Stimulated activated CD8-positive, alpha-beta memory T cell treated with anti-CD3 and anti-CD28 coated beads, Interleukin-4, amount 100 ng/mL, for 48 hours (primary cell): ENCODE measurements around the gene MPRIP.
"Not testable (repeated sequence)": the region's sequence is repeated elsewhere in the genome, so short reads cannot be mapped to it uniquely, and the experiment has no call there.

Experiments used
- DNase-seq: peaks from one replicate; pipeline ENCODE4 v3.0.0-alpha.2; 2020

The MPRIP gene

DNA sequence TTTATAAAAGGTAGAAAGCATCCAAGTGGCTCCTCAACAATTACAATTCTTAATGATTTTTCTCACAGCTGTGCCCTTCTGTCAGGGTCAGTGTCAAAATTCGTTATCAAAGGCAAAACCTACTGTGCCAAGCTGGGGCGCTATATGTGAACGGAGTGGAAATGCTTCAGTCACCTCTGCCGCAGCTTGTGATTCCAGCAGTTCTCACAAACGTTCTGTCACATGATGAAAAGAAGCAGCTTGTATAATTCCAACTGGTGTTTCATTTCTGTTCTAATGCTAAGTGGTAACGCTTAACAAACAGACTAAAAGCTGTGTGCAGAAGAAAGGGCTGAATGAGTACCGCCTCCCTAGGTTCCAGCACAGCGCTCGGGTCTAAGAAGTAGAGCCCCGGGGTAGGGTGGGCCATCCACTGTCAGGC is 149.7 kb downstream of the MPRIP start:
- no peak for DNase-seq

DNA sequence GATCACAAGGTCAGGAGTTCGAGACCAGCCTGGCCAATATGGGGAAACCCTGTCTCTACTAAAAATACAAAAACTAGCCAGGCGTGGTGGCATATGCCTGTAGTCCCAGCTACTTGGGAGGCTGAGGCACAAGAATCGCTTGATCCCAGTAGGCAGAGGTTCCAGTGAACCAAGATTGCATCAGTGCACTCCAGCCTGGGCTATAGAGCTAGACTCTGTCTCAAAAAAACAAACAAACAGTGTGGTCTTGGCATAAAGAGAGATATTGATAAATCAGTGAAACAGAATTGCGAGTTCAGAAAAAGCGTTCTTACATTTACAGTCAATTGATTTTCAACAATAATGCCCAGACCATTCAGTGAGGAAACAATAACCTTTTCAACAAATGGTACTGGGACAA is 153.2 kb downstream of the MPRIP start:
- DNase-seq = not testable (repeated sequence)

DNA sequence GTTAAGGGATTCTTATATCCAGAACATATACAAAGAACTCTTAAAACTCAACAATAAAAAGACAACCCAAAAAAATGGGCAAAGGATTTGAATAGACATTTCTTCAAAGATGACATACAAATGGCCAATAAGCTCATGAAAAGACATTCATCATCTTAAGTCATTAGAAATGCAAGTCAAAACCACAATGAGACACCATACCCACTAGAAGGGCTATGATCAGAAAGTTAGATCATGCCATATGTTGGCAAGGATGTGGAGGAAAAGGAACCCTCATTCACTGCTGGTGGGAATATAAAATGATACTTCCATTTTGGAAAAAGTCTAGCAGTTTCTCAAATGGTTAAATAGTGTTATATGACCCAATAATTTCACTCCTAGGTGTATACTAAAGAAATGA is 154.5 kb downstream of the MPRIP start:
- no peak for DNase-seq

DNA sequence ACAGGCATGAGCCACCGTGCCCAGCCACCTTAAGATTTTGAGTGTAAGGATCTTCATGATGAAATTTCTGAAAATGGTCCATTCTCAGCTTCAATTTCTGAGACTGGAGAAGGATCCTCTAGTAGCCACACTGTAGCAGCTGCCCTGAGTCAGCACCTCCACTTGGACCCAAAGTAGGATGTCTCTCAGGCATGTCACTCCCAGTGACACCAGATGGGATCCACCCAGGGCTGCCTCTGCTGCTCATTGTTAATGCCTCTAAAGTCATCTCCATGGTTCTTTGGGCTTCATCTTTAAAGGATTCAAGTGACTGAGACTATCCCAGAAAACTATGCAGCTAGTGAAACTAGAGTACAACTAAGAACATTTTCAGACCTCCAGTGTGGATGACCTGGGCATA is 156.0 kb downstream of the MPRIP start:
- DNase-seq = no peak

DNA sequence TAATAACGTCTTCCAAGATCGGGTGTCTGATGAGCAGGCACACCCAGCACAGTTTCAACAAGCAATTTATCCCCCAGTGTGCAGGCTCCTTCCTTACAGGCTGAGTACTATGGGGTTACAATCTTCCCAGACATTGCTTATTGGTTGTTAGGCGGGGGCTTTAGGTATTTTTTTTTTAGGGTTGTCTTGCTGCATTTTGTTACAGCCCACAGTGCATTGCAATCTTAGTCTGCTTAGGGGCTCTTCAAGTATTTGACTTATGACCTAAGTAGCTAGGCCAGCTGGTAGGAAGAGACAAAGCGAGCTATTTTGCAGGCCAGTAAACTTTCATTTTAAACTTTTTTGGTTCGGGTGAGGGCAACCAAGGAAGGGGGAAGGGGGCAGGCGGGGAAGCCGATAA is 158.1 kb downstream of the MPRIP start:
- no peak for DNase-seq

DNA sequence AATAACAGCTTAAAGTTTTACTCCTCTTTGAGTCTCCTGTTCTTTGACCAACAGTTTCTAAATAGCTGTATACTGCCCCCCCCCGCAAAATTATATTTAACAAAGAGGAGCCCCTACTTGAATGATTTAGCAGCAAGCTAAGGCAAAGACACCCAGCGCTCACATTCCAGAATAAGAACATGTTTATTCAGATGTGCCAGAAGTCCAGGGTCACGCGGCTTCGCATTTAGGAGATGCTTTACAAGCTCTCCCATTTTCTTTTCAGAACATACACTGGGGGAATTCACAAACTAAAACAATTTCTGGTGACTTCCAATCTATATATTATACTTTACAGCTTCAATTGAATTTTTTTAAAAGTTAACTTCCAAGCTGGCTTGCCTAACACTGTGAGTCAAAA is 158.6 kb downstream of the MPRIP start:
- no peak for DNase-seq

DNA sequence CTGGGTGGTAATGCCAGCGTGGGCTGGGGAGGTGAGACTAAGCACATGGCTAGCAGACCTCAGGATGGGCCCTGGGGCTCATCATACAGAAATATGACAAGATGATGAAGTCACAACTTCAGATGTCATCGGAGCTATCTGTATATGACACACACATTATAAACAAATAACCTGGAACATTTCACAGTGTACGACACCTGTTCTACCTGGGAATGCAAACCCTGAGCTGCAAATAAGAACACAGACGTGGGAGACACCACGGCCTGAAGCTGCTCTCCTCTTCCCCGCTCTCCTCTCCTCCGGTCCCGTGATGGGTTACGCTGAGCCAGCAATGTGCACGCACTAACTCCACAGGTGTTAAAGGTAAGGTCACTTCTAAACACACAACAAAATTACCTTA is 159.0 kb downstream of the MPRIP start:
- DNase-seq = no peak

DNA sequence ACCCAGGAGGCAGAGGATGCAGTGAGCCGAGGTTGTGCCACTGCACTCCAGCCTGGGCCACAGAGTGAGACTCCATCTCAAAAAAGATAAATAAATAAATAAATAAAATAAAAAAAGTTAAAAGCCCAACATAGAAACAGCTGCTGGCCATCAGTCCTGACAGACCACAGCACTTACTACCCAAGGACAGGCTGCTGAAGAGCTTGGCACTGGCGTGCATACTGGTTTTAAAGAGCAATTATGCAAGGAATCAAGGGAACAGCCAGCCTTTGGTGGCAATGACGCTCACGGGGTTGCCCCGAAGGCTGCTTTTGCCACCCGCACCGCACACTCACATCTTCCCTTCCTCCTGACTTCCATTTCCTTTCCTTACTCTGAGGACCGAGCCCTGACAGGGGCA is 159.7 kb downstream of the MPRIP start:
- DNase-seq = no peak

DNA sequence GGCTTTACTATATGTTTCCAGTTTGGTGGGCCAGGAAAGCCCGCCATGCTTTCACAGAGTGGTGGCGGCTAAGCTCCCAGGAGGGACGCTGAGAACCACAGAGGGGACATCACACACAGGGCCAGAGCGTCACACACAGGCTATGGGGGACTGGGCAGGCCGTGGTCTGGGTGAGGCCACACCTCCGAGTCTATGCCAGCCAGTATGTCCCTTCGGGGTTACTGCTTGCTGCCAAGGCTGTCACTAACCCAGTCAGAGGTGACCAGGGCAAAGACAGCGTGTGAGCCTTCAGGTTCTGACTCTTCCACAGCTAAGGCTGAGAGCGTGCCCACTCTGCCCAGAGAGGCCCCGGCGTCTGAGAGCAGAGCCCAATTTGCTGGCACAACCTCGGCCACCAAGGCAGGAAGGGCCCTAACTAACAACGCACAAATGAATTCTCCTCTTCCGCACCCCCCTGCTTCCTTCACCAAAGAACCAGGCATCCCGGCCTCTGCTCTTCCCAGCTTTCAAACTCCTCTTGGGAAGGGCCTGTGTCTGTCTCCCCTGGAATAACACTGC is 161.0 kb downstream of the MPRIP start:
- DNase-seq = no peak

DNA sequence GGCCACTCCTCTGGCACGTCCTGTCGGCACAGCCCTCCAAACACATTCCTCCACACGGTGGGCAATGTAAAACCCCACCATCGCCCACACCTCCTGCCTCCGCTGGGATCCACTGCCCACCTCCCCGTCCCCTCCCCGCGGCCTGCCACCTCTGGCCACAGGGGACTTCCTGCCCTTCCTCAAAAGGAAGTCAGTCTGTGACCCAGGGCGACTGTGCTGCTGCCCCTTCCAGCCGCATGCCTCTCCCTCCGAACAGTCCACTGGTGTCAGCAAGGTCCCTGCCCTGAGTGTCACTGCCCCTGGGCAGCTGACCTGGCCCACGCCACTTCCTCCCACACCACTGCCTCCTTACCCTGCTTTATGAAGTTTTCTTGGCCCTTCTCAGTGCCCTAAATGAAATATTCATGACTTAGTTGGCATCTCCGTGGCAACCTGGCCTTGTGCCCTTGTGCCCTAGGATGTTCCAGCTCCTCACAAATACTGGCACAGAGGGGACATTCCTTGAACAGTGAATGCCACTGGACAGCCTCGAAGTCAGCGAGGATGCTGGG is 161.9 kb downstream of the MPRIP start:
- DNase-seq = no peak

DNA sequence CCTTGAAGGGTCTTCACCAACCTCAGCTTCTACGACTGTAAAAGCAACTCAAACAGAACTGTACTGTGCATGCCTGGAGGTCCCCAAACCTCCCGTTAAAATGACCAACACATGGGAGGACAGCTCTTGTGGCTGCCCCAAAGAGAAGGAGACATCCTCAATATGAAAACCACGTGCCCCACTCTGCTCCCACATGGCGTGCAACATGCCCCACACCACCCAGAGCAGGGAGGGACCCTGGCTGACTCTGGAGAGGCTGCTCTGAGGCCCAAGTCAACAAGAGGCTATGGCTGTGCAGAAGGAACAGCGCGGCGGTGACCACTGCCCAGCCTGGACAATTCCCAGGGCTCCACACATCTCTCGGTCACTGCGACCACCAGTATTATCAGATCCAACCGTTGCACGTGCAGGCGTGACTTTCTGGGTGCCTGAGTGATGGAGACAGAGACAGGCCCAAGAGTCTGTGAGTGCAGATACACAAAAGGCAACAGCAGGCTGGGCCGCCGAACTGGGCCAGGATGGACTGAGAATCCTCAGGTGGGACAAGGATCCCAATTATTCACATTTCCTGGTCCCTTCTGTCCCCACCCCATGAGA is 162.5 kb downstream of the MPRIP start:
- no peak for DNase-seq

DNA sequence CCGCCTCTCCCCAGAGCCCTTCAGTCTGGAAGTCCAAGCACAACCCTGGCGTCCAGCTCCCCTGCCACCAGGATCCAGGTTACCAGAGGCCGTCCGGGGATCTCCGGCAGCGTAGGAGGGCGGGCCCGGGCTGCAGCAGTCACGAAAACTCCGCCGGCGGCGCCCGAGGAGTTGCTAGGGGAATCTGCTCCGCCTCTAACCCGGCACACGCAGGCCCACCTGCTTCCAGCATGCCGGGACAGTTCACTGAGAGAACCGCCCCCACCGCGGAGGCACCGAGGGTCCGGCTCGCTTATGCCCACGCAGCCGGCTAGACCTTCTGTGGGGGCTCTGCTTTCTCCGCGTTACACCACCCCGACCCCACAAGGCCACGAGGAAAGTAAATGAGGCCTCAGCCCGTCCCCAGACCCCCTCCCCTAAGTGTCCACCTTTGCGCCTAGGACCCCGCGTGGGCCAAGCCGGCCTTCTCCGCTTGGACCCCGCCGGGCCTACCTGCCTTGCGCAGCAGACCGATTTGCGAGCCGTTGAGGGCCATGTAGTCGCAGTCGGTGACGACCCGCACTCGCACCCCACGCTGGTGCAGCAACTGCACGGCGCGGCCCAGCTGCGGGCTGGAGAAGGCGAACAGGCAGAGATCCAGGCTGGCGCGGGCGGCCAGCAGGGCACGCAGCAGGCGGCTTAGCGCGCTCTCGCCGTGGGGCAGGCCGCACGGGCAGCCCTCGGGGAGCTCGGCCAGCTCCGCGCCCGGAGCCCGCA is 163.3 kb downstream of the MPRIP start:
- DNase-seq = peak; percentile 76

DNA sequence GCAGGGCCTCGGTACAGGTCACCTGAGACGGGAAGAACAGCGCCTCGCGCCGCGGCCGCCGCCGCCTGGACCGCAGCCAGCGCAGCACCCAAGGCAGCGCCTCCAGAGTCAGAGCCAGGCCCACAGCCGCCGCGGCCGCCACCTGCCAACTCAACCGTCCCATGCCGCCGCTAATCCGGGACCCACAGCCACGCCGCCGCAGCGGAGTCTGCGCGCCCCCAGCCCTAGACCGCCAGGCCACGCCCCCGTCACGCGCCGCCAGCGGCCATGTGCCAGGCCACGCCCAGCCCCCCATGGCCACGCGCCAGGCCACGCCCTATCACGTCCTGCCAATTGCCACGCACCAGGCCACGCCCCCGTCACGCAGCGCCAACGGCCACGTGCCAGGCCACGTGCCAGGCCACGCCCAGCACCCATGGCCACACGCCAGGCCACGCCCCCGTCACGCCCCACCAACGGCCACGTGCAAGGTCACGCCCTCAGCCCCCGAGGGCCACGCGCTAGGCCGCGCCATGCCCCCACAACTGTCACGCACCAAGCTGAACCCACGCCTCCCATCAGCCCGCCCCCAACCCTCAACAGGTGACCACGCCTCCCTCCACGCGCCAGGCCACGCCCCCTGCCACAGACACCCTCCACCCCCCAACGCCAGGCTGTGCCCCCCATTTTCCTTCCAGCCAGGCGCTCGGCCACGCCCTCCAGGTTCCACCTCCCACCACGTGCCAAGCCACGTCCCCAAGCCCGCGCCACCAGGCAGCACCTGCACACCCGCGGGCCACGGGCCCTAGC is 164.1 kb downstream of the MPRIP start, which contains the start of gene PLD6:
TSS of gene PLD6 (minus strand) at position 210 of the 789 bp plus-strand sequence. CDS start at position 163, 47 bp downstream.
- peak; percentile 93 for DNase-seq

DNA sequence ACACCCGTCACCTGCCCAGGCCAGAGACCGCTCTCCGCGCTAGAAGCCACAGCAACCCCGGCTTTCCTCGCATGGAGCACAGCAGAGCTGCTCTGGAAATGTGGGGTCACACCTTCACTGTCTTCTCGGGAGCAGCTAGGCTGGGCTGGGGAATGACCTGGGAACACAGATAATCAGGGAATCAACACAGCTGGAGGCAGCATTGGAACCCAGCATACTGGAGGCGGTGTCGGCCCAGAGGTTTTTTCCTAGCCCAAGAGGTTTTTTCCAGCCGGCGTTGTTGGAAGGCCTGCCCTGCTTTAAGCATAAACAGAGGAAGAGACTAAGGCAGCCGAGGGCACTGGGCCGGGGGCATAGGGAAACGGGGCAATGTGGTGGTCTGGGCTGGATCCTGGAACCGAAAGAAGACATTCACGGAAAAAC is 164.7 kb downstream of the MPRIP start:
- DNase-seq = no peak

DNA sequence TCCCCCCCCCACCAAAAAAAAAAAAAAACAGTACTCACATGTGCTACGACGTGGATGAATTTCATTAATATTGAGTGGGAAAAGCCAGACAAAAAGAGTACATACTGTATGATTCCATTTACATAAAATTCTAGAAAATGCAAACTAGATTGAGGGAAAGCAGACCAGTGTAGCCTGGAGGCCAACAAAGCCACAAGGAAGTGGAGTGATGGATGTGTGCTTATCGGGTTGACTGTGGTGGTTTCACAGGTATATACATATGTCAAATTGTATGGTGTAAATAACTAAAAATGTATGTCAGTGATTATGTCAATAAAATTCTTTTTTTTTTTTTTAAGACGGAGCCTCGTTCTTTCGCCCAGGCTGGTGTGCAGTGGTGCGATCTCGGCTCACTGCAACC is 165.7 kb downstream of the MPRIP start:
- no peak for DNase-seq

DNA sequence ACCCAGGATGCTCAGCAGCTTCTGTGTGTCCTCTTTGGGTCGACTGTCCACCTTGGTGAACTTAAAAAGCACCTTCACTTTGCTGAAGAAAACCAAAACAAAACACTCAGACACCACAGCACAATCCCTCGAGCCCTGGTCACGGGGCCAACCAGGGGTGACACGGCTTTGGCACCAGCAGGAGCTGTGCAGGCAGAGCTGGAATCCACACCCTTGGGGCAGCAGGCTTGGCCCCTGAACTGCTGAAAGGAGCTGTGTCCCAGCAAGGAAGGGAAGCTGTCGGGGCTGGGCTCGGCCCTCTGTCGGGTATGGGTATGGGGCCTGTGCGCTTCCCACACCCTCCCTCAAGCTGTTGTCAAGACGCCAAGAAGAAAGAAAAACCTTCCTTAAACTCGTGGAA is 171.5 kb downstream of the MPRIP start:
- DNase-seq = no peak

DNA sequence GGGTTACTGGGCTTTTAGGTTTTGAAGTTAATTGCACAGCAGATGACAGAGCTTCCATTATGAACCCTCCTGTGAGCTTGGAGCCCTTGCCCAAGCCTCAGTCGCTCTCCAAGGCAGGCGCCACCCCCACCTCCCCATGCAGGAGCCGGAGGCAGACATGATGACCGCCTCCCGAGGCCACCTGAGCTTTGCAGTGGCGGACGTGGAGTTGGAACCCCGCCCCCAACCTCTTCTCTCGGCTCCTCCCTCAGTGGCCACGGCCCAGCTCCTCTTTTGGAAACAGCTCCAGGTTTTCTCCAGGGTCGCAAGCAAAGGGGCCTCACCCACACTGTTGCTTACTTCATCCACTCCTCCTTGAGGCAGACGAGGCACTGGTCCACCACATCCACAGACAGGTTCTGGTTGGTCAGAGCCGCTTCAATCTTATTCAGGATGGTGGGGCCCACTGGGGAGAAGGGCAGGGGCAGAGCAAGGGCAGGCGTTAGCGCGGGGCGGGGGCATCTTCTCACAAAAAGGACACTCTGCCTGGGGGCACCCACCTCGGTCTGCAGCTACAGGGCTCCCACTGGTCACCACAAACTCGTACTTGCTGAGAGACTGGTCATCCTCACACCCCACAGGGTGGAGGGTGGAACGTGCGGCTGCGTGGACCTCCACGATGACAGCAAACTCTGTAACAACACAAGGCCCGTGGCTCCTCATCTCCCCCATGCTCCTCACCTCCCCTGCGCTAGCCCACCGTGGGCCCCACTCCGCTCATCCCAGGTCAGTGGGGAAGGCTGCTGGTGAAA is 172.6 kb downstream of the MPRIP start:
- no peak for DNase-seq

DNA sequence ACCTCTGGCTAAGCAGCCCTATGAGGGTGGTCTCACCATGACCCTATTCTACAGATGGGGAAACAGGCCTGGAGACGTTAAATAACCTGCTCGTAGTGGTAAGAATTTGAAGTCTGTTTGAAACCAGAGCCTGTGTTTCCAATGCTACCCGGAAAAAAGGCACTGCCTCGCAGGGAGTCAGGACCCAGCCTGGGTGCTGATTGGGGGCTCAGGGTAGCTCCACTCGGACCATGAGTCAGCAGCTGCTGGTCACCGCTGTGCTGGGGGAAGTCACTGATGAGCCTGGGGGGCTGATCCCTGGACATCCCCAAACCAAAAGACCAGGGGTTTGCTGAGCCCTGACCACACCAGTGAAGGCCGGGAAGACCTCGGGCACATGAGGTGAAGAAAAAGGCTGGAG is 173.3 kb downstream of the MPRIP start:
- no peak for DNase-seq

DNA sequence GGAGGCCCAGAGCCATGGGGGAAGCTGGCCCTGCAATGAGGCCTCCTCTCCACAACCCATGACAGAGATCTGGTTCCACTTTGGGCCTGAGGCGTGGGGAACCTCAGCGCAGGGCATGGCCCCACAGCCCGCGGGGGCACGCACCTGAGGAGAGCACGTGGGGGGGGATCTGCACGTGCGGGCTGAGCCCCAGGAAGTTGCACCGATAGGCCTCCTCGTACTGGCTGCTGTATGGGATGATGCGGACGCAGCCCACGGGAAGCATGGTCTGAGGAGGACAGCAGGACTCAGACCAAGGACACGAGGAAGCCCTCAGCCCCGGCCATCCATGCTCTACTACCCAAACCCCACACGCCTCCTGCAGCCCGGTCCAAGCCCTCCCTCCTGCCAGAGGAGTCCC is 174.0 kb downstream of the MPRIP start:
- DNase-seq = no peak

DNA sequence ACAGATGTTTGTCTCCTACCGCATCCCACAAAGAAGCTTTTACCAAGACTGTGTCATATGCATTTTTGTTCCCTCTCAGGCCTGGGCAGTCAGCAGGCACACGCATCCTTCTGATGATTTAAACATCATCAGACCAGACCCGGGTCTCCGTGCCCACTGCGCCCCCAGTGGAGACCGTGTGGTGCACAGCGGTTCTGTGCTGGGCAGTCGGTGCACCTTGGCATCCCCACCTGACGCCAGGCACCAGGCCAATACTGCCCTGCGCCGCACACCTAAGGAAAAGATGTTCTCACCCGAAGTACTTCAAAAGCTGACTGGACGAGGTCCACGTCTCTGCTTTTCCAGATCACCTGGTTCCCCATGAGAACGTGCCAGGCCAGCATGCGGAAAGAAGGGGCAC is 174.5 kb downstream of the MPRIP start:
- DNase-seq = no peak

DNA sequence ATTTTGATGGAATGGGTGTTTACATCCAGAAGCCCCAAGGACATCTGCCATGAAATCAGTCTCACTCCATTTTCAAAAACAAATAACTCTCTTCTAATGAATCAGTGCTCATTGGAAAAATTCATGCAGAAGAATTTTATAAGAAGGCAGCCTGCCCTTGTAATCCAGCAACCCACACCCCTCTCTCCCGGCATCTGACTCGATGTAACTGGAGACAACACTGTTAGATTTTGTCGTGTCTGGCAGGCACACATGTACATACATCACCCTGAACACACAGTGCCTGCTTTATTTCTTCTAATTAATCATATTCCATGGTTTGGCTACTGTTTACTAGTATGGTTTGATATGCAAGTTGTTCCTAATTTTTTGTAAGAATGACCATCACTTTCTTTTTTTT is 175.7 kb downstream of the MPRIP start:
- no peak for DNase-seq

DNA sequence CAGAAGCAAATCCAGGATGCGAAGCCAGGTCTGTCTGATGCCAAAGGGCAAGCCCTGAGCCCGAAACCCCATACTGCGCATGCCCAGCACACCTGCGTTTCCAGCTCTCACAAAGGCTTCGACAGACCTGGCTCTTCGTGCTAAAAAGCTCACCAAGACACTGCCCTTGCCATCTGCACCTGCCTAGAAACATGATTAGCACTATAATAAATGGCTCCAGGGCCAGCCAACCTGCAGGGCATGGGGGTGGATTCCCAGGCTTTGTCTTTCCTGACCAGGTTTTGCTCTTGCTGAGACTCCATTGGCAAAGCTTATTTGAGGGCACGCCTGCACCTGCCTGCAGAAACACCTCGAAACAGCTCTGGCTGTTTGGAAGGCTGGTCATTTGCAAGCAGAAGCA is 178.3 kb downstream of the MPRIP start:
- no peak for DNase-seq

DNA sequence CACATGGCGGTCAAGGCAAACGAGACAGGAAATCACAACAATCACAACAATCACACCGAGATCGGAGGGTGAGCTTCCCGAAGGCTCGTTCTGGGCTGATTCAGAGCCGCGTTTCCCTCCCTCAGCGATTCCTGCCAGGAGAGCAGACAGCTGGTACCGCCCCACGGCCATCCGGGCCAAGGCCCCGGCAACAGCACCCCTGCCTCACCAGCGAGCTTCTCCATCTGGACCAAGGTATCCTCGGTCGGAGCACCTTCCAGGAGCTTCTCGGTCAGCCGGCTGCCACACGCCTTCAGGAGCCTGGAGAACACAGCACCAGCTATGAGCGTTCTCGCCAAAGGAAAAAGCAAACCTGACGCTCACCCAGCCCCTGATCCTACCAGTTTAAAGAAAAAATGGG is 179.1 kb downstream of the MPRIP start:
- no peak for DNase-seq
